ENCODE results near the gene IQCN.

IQCN gene

GRCh38 chr19:18234194-18234593 lies 40.1 kb downstream of the IQCN start:
- no peak for DNase-seq (ENCODE audit: low read depth in 1 of 2, low spot score in 1 of 2)

GRCh38 chr19:18233224-18233825 lies 40.9 kb downstream of the IQCN start:
- DNase-seq (ENCODE audit: low read depth in 1 of 2, low spot score in 1 of 2), result peak in 1 of 2 donors; percentile 23

GRCh38 chr19:18232540-18233223 lies 41.6 kb downstream of the IQCN start:
- no peak for DNase-seq (ENCODE audit: low read depth in 1 of 2, low spot score in 1 of 2)

- DNase-seq (ENCODE audit: low read depth in 1 of 2, low spot score in 1 of 2), result no peak
Measured at GRCh38 chr19:18231775-18232174, 42.5 kb downstream of the IQCN start.

- DNase-seq (ENCODE audit: low read depth in 1 of 2, low spot score in 1 of 2), result no peak
Measured at GRCh38 chr19:18230941-18231734, 43.1 kb downstream of the IQCN start.

- DNase-seq (ENCODE audit: low read depth in 1 of 2, low spot score in 1 of 2), result no peak
Measured at GRCh38 chr19:18229915-18230314, 44.3 kb downstream of the IQCN start.

GRCh38 chr19:18229474-18229873 lies 44.8 kb downstream of the IQCN start:
- DNase-seq (ENCODE audit: low read depth in 1 of 2, low spot score in 1 of 2), result no peak

GRCh38 chr19:18227781-18228271 lies 46.4 kb downstream of the IQCN start:
- no peak for DNase-seq (ENCODE audit: low read depth in 1 of 2, low spot score in 1 of 2)

GRCh38 chr19:18226956-18227780 lies 47.1 kb downstream of the IQCN start:
- no peak for DNase-seq (ENCODE audit: low read depth in 1 of 2, low spot score in 1 of 2)

- no peak for DNase-seq (ENCODE audit: low read depth in 1 of 2, low spot score in 1 of 2)
Measured at GRCh38 chr19:18225702-18226468, 48.4 kb downstream of the IQCN start, which contains the start of gene PDE4C. PDE4C (minus strand) TSS chr19:18226438; CDS start chr19:18226415, 23 bp downstream.

GRCh38 chr19:18225355-18225701 lies 48.9 kb downstream of the IQCN start:
- DNase-seq (ENCODE audit: low read depth in 1 of 2, low spot score in 1 of 2), result no peak

- DNase-seq (ENCODE audit: low read depth in 1 of 2, low spot score in 1 of 2), result peak; percentile 67 to 91
Measured at GRCh38 chr19:18224525-18225354, 49.5 kb downstream of the IQCN start.

GRCh38 chr19:18223860-18224524 lies 50.3 kb downstream of the IQCN start:
- no peak for DNase-seq (ENCODE audit: low read depth in 1 of 2, low spot score in 1 of 2)

- DNase-seq (ENCODE audit: low read depth in 1 of 2, low spot score in 1 of 2), result no peak
Measured at GRCh38 chr19:18221815-18222725, 52.2 kb downstream of the IQCN start.

GRCh38 chr19:18220632-18221275 lies 53.5 kb downstream of the IQCN start:
- DNase-seq (ENCODE audit: low read depth in 1 of 2, low spot score in 1 of 2), result no peak

GRCh38 chr19:18219911-18220631 lies 54.2 kb downstream of the IQCN start:
- DNase-seq (ENCODE audit: low read depth in 1 of 2, low spot score in 1 of 2), result no peak

- no peak for DNase-seq (ENCODE audit: low read depth in 1 of 2, low spot score in 1 of 2)
Measured at GRCh38 chr19:18218600-18218999, 55.7 kb downstream of the IQCN start.
